ENCODE results near the gene FOXN3. TPM values are rescaled to one million over a fixed set of nuclear protein-coding genes. Genes with fewer than 3 reads are reported as not detected.

FOXN3 gene
- total RNA-seq, 1 donor from 2014 or later = 131 TPM

DNA sequence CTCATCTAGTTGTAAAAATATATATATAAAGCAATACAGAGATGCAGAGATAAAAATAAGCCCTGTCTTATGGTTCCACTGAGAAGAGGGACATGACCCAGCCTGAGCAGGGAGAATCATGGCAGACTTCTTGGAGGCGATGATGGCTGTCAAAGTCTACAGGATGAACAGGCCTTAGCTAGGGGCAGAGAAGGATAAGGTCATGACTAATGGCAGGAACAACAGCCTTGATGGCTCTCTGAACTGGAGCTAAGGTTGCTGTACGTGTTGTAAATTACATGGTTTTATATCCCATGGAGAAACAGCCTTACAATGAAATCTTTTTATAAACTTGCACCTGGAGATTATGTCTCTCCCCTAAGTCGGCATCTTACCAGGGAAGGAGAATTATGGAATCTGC is 32.4 kb downstream of the FOXN3 start:
- Mint-ChIP-seq H3K27me3 (ENCODE audit: low read depth) (no peaks in the 10 kb centered on the region), H3K4me3 (ENCODE audit: low read depth) (no peak overlapping the region), H3K27ac (no peak overlapping the region), H3K36me3 (ENCODE audit: low read depth) (peaks cover 48% of the 10 kb centered on the region), H3K4me1 (ENCODE audit: low read depth) (peaks cover 5% of the 10 kb centered on the region), H3K9me3 (peaks cover 17% of the 10 kb centered on the region)
- intact Hi-C loops (cut with micrococcal nuclease) = no loop called here
- DNase-seq (ENCODE audit: low spot score) = no peak

DNA sequence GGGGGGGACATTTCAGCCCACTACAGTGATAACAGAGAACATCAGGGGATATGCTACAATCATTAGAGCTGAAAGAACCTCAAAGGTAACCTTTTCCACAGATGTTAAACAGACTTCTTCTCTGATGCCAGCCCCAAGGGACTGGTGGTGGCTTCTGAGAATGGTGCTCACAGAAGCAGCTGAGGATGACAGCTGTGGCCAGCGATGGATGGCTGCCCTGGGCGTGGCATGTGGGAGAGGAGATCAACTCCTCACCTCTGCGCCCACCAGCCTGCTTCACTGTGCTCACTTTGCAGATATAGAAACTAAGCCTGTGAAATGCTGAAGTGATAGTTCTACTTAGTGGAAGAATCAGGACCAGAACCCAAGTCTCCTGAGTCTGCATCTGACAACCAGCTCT is 33.0 kb downstream of the FOXN3 start:
- no peak overlapping the region for H3K27ac Mint-ChIP-seq
- no peak for DNase-seq (ENCODE audit: low spot score)
- peaks cover 48% of the 10 kb centered on the region for H3K36me3 Mint-ChIP-seq (ENCODE audit: low read depth)
- no peak overlapping the region for H3K4me3 Mint-ChIP-seq (ENCODE audit: low read depth)
- intact Hi-C loops (cut with micrococcal nuclease) = no loop called here
- peaks cover 1% of the 10 kb centered on the region for H3K4me1 Mint-ChIP-seq (ENCODE audit: low read depth)
- H3K27me3 Mint-ChIP-seq (ENCODE audit: low read depth) = no peaks in the 10 kb centered on the region
- peaks cover 17% of the 10 kb centered on the region for H3K9me3 Mint-ChIP-seq

DNA sequence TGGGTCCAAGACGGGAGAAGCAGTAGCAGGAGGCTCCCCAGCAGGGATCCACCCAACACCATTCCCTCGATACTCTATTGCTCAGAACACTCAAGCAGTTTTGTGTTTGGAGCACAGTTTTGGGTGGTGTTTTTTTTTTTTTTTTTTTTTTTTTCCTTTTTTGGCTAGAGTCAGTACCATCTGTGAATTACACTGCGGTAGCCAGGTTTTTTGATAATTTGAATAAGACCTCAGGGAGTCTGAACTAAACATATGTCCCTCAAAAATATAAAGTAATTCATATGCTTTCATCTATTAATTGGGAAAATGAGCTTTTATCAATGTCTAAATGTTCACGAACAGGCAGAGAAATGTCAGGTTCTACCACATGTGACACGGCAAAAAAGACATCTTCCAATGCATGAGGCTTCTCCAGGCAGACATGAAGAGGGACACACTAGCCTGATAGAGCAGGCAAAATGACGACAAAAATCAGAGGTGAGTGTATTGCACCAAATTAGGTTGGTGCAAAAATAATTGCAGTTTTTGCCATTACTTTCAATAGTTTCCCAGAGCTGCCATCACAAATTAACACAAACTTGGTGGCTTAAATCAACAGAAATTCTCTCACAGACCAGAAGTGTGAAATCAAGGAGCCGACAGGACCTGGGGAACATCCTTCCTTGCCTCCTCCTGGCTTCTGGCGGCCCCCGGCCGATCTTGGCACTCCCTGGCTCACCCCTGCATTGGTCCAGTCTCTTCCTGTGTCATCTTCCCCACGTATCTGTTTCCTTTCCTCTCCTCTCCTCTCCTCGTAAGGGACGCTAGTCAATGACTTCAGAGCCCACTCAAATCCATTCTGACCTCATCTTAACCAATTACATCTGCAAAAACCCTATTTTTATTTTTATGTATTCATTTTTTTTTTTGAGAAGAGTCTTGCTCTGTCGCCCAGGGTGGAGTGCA is 33.9 kb downstream of the FOXN3 start:
- Mint-ChIP-seq H3K36me3 (ENCODE audit: low read depth) (peaks cover 51% of the 10 kb centered on the region), H3K27ac (no peak overlapping the region)

DNA sequence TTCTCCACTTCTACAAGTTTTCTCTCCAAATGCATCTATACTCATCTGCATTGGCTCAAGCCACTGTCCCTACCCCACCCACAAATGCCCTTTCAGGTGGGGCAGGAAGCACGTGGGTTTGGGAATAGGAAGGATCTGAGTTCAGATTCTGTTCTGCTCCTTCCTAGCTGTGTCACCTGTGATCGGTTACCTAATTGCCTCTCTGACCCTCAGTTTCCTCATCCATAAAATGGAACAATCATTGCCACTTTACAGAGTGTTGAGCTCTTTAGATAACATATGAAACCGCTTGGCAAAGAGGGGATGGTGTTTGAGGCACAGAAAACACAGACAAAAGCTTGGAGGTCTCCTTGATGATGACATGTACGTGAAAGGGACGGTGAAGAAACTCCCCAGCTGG is 34.5 kb downstream of the FOXN3 start:
- no peak overlapping the region for H3K27ac Mint-ChIP-seq
- no peaks in the 10 kb centered on the region for H3K27me3 Mint-ChIP-seq (ENCODE audit: low read depth)
- intact Hi-C loops (cut with micrococcal nuclease) = no loop called here

More for the DNA sequence above, 33.9 kb downstream of the FOXN3 start:
- intact Hi-C loops (cut with micrococcal nuclease) = no loop called here
- no peaks in the 10 kb centered on the region for H3K27me3 Mint-ChIP-seq (ENCODE audit: low read depth)
- H3K9me3 Mint-ChIP-seq = peaks cover 17% of the 10 kb centered on the region
- peaks cover 3% of the 10 kb centered on the region for H3K4me1 Mint-ChIP-seq (ENCODE audit: low read depth)
- no peak for DNase-seq (ENCODE audit: low spot score)
- H3K4me3 Mint-ChIP-seq (ENCODE audit: low read depth) = no peak overlapping the region

DNA sequence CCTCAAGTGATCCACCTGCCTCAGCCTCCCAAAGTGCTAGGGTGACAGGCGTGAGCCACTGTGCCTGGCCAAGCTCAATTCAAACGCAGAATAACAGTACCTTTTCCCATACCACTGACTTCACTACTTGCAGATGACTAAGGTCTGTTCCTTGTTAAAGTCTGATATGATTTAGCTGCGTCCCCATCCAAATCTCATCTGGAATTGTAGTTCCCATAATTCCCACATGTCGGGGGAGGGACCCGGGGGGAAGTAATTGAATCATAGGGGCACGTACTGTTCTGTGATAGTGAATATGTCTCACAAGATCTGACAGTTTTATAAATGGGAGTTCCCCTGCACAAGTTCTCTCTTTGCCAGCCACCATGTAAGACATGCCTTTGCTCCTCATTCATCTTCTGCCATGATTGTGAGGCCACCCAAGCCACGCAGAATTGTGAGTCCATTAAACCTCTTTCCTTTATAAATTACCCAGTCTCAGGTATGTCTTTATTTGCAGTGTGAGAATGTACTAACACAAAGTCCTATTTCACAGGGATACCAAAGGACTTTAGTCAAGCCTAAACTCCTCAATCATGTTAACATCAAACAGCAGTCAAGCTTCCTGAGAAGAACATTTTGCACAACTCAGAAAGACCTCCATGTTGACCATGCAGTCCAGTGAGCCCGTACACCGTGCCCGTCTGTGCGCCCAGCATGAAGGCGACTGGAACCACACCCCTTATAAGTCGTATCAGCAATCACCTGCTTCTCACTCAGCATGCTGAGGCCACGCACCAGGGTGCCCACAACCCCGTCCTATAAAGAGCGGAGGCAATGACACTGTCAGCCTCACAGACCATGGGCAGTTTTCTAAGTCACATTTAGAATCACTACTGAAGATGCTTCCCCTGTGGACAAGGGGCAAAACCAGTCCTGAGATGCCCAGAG is 36.9 kb downstream of the FOXN3 start:
- Mint-ChIP-seq H3K27ac (no peak overlapping the region), H3K36me3 (ENCODE audit: low read depth) (peaks cover 67% of the 10 kb centered on the region), H3K9me3 (peaks cover 17% of the 10 kb centered on the region), H3K27me3 (ENCODE audit: low read depth) (no peaks in the 10 kb centered on the region), H3K4me1 (ENCODE audit: low read depth) (peaks cover 12% of the 10 kb centered on the region), H3K4me3 (ENCODE audit: low read depth) (no peak overlapping the region)
- intact Hi-C loops (cut with micrococcal nuclease) = no loop called here
- no peak for DNase-seq (ENCODE audit: low spot score)

More for the DNA sequence above, 34.5 kb downstream of the FOXN3 start:
- Mint-ChIP-seq H3K9me3 (peaks cover 17% of the 10 kb centered on the region), H3K4me3 (ENCODE audit: low read depth) (no peak overlapping the region), H3K36me3 (ENCODE audit: low read depth) (peaks cover 58% of the 10 kb centered on the region), H3K4me1 (ENCODE audit: low read depth) (peaks cover 8% of the 10 kb centered on the region)
- DNase-seq (ENCODE audit: low spot score) = no peak

DNA sequence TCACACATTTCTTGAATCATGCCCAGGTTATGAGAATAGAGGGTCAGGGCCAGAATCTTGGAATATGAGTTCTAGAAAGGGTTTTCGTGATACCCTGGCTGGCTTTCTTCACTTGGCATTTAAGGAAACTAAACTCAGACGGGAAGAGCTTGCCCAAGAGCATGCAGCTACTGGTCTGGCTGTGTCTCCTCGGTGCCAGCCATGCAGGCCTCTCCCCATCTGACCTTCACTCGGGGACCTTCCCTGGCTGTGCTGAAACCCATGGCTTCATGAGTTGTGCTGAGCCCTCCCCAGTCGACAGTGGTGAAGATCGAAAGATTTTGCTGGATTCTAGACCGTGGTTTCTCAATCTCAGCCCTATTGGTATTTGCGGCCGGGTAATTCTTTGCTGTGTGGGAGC is 38.0 kb downstream of the FOXN3 start:
- peaks cover 22% of the 10 kb centered on the region for H3K9me3 Mint-ChIP-seq
- H3K4me3 Mint-ChIP-seq (ENCODE audit: low read depth) = no peak overlapping the region
- intact Hi-C loops (cut with micrococcal nuclease) = no loop called here
- DNase-seq (ENCODE audit: low spot score) = no peak
- H3K27me3 Mint-ChIP-seq (ENCODE audit: low read depth) = no peaks in the 10 kb centered on the region
- H3K4me1 Mint-ChIP-seq (ENCODE audit: low read depth) = peaks cover 12% of the 10 kb centered on the region
- H3K36me3 Mint-ChIP-seq (ENCODE audit: low read depth) = peaks cover 65% of the 10 kb centered on the region
- no peak overlapping the region for H3K27ac Mint-ChIP-seq

DNA sequence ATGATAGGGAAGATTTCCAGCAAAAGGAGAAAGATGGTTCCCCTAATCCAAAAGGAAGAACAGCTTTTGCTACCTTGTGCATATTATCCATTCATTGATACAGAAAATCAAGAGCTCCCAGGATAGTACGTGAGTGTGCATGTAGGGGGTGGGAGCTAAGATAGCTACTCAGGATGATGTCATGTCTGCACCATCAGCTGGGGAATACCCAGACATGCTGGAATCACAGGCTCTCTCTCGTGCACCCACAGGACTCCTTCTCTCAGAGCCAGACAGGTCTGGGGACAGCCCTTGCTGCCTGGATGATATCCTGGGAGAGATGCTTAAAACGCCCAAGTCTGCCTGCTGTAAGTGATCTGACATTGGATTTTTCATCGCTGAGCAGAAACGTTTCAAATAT is 38.9 kb downstream of the FOXN3 start:
- H3K27ac Mint-ChIP-seq = no peak overlapping the region
- no peaks in the 10 kb centered on the region for H3K27me3 Mint-ChIP-seq (ENCODE audit: low read depth)
- peaks cover 22% of the 10 kb centered on the region for H3K9me3 Mint-ChIP-seq
- DNase-seq (ENCODE audit: low spot score) = no peak
- no peak overlapping the region for H3K4me3 Mint-ChIP-seq (ENCODE audit: low read depth)
- peaks cover 64% of the 10 kb centered on the region for H3K36me3 Mint-ChIP-seq (ENCODE audit: low read depth)
- H3K4me1 Mint-ChIP-seq (ENCODE audit: low read depth) = peaks cover 14% of the 10 kb centered on the region
- intact Hi-C loops (cut with micrococcal nuclease) = no loop called here

DNA sequence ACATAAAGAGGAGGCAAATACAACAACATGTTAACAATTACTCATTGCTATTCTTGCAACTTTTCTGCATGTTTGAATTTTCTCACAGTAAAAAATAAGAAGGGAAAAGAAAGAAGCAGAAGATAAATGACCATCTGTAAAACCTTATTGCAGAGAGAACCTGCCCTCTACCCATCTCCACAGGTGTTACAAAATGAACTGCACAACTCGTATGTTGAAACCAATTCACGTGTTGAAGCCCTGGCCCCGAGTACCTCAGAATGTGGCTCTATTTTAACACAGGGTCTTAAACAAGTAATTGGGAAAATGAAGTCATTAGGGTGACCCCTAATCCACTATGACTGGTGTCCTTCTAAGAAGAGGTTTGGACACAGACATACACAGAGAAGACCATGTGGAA is 39.5 kb downstream of the FOXN3 start:
- intact Hi-C loops (cut with micrococcal nuclease) = no loop called here
- no peak for DNase-seq (ENCODE audit: low spot score)
- no peak overlapping the region for H3K4me3 Mint-ChIP-seq (ENCODE audit: low read depth)
- H3K4me1 Mint-ChIP-seq (ENCODE audit: low read depth) = peaks cover 20% of the 10 kb centered on the region
- no peak overlapping the region for H3K27ac Mint-ChIP-seq
- peaks cover 20% of the 10 kb centered on the region for H3K9me3 Mint-ChIP-seq
- peaks cover 65% of the 10 kb centered on the region for H3K36me3 Mint-ChIP-seq (ENCODE audit: low read depth)
- H3K27me3 Mint-ChIP-seq (ENCODE audit: low read depth) = no peaks in the 10 kb centered on the region

DNA sequence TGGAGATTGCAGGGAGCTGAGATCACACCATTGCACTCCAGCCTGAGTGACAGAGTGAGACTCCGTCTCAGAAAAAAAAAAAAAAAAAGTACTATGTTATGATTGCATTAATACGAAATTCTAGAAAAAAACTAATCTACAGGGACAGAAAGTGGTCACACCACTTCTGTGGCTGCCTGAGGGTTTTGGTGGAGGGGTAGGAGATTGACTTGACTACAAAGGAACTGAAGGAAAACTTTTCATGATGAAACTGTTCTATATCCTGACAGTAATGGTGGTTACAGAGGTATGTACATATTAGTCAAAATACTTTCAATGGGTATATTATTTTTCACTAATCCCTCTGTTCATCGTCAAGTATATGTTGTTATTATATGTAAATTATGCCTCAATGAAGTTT is 42.1 kb downstream of the FOXN3 start:
- Mint-ChIP-seq H3K9me3 (peaks cover 5% of the 10 kb centered on the region), H3K36me3 (ENCODE audit: low read depth) (peaks cover 63% of the 10 kb centered on the region), H3K27ac (no peak overlapping the region), H3K27me3 (ENCODE audit: low read depth) (no peaks in the 10 kb centered on the region), H3K4me1 (ENCODE audit: low read depth) (peaks cover 32% of the 10 kb centered on the region), H3K4me3 (ENCODE audit: low read depth) (no peak overlapping the region)
- intact Hi-C loops (cut with micrococcal nuclease) = no loop called here
- DNase-seq (ENCODE audit: low spot score) = no peak

DNA sequence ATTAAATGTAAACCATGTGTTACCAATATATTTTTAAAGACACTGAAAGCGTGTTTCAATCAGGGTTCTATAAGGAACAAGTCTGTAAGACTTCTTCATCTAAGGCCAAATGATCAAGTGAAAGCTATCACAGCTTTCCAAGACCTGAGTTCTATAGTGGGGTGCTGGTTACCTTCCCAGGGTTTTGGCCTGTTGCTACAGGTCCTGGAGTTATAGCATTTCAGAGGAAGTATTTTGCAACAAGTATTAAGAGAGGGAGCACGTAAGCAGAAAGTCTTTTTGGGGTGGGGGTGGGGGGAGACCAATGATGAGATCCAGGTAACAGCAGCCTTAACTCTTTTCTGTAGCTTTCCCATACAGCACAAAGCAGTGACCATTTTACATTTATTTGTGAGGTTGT is 43.8 kb downstream of the FOXN3 start:
- intact Hi-C loops (cut with micrococcal nuclease) = no loop called here
- peaks cover 38% of the 10 kb centered on the region for H3K4me1 Mint-ChIP-seq (ENCODE audit: low read depth)
- no peak overlapping the region for H3K27ac Mint-ChIP-seq

DNA sequence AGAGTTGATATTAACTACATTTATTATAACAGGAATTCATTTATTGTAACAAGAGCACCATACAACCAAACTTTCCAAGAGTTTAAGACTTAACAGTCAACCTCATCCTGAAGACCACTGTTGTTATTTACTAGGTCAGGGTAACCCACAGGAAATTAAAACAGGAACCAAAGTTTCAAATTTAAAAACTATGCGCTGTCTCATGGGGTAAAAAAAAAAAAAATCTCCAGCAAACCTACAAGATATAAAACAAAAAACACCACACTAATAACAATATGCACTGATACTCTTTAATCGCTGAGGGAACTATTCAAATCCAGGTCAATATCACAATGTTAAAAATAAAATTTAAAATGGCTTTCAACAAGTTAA is 44.5 kb downstream of the FOXN3 start:
- DNase-seq (ENCODE audit: low spot score) = no peak
- intact Hi-C loops (cut with micrococcal nuclease) = no loop called here
- Mint-ChIP-seq H3K27me3 (ENCODE audit: low read depth) (no peaks in the 10 kb centered on the region), H3K27ac (no peak overlapping the region), H3K4me3 (ENCODE audit: low read depth) (no peak overlapping the region), H3K9me3 (peaks cover 5% of the 10 kb centered on the region), H3K4me1 (ENCODE audit: low read depth) (peaks cover 35% of the 10 kb centered on the region), H3K36me3 (ENCODE audit: low read depth) (peaks cover 62% of the 10 kb centered on the region)

More for the DNA sequence above, 43.8 kb downstream of the FOXN3 start:
- Mint-ChIP-seq H3K27me3 (ENCODE audit: low read depth) (no peaks in the 10 kb centered on the region), H3K9me3 (peaks cover 5% of the 10 kb centered on the region), H3K36me3 (ENCODE audit: low read depth) (peaks cover 65% of the 10 kb centered on the region), H3K4me3 (ENCODE audit: low read depth) (no peak overlapping the region)
- DNase-seq (ENCODE audit: low spot score) = no peak

DNA sequence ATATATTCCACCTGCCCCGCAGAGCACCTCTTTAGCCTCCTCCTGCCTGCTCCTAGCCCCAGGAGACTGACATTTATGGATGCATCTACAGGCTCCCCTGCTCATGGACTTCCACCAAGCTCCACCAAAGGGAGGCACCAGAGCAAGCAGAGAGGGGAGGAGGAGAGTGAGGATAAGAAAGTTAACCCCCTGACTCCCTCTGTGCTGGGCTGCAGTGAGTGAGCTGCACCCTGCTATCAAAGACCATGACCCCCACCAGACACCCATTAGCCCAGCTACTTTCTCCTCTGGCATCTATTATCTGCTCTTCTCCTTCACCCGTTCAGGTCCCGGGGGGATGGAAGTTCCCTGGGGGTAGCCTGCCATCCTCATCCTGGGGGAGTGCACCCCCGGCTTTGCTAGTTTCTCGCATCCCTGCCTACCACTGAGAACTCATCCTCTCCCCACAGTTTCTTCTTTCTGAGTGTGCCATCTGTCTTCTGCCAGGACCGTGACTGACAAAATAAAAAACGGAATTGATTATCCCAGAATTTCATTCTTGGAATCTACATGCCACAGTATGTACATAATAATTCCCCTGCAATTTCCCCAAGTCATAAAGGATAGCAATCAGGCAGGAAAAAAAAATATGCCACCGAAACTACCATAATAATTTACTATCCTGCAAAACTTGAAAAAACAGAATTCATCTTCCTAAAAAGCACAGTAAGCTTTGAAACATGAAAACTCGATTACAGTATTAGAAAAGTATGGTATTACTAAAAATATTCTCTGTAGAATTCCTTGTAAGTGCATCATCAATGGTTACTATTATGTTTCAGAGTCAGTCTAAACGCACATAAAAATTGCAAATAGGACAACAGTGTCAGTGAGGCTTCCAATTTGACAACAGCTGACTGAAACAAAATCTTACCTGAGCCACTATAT is 45.2 kb downstream of the FOXN3 start:
- DNase-seq (ENCODE audit: low spot score) = no peak
- intact Hi-C loops (cut with micrococcal nuclease) = no loop called here
- peaks cover 37% of the 10 kb centered on the region for H3K4me1 Mint-ChIP-seq (ENCODE audit: low read depth)
- H3K27me3 Mint-ChIP-seq (ENCODE audit: low read depth) = no peaks in the 10 kb centered on the region
- H3K4me3 Mint-ChIP-seq (ENCODE audit: low read depth) = no peak overlapping the region
- peaks cover 57% of the 10 kb centered on the region for H3K36me3 Mint-ChIP-seq (ENCODE audit: low read depth)
- H3K9me3 Mint-ChIP-seq = peaks cover 5% of the 10 kb centered on the region
- no peak overlapping the region for H3K27ac Mint-ChIP-seq

Measured in activated T-helper 2 cell treated with anti-CD3 and anti-CD28 coated beads, Interferon-gamma antibody, Interleukin-2, Interleukin-4, amounts not matched to agents 10 μg/mL and 5 μg/mL and 100 μg/mL, durations not matched to agents 14 hours and 24 hours and 36 hours (primary cell).